ENCODE data around the gene PALM3.
"Not testable (repeated sequence)": the region's sequence is repeated elsewhere in the genome, so short reads cannot be mapped to it uniquely, and the experiment has no call there.

PALM3 gene

DNA sequence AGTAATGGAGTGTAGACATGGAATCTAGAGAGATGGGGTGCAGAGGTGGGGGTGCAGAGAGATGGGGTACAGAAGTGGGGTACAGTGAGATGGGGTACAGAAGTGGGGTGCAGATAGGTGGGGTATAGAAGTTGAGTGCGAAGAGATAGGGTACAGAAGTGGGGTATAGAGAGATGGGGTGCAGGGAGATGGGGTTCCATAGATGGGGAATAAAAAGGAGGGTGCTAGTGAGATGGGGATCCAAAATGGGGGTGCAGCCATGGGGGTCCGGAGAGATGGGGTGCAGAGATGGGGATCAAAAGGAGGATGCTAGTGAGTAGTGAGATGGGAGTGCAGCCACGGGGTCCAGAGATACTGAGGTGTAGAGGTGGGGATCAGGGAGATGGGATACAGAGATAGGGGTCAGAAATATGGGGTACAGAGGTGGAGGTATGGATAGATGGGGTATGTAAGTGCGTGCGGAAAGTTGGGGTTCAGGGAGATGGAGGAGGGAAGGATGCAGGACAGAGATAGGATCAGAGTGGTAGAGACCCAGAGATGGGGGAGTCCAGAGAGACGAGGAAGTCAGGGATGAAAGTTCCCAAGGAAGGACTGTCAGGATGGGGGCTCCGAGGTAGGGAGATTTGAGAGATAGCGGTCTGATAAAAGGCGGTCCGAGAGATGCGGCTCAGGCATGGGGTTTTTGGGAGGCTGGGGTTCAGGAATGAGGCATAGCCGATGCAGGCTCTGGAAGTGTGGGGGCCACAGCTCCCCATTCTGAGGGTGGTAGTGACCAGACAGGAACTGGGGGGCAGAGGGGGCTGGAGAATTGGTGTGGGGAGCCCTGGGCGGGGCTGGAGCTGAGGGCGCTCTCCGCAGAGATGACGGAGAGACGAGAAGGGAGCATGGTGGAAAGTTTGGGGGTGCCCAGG, 3.4 kb downstream of the PALM3 start:
- no peak for DNase-seq

DNA sequence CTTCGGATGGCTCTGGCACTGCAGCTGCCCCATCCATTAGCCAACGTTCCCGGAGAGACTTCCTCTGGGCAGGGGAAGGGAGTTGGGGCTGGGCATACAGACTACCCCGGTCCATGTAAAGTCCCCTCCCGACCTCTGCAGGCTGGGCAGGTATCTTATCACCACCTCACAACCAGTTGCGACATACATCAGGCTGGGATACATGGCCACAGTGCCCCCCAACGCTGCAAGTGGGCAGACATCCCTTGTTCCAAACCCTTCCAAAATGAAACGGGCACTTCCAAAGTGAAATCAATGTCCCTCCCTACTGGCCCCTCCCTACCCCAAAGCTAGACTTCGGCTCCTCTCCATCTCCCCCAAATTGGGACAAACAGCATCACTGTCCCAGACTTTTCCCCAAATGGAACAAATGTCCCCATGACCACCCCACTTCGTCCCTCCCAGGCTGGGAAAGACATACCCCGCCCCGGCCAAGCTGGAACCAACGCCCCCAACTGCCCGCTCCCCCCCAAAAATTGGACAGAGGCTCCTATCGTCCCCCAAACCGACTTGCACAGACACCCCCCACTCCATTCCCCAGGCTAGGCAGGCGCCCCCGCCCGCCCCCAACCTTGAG, 5.0 kb downstream of the PALM3 start:
- DNase-seq = no peak

GRCh38 chr19:14056069-14056666, 5.7 kb downstream of the PALM3 start:
- no peak for DNase-seq

DNA sequence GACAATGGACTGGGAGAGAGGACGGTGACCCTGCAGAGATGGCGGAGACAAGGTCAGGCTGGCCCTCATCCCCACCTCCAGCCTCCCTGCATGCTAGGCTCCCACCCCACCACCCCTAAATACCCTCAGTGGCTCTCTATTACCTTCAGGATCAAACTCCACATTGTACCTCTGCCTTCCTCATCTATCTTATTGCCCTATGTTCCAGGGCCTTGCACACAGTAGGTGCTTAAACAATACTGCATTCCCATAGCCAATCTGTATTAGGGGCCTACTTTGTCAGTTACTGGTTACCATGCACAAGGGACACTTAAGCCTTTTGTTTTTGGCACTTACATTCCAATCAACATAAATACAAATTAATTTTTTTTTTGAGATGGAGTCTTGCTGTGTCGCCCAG, 6.5 kb downstream of the PALM3 start:
- no peak for DNase-seq

- no peak for DNase-seq
These were observed 7.2 kb downstream of the PALM3 start for GRCh38 chr19:14054721-14055120.

GRCh38 chr19:14054099-14054498, 7.8 kb downstream of the PALM3 start:
- no peak for DNase-seq

- no peak for DNase-seq
These were observed 8.4 kb downstream of the PALM3 start for GRCh38 chr19:14053500-14053899.

GRCh38 chr19:14053032-14053431, 8.8 kb downstream of the PALM3 start:
- no peak for DNase-seq

DNA sequence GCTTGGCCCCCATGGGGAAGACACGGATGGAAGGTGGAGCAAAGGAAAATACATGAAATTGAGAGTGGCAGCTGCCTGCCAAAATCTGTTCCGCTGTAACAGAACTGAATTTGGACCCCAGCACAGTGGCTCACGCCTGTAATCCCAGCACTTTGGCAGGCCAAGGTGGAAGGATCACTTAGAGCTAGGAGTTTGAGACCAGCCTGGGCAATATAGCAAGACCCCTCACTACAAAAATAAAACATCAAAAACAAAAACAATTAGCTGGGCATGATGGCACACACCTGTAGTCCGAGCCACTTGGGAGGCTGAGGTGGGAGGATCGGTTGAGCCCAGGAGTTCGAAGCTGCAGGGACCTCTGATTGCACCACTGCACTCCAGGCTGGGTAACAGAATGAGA, 9.4 kb downstream of the PALM3 start:
- DNase-seq = no peak

- DNase-seq = no peak
These were observed 9.9 kb downstream of the PALM3 start for GRCh38 chr19:14051980-14052379.

- not testable (repeated sequence) for DNase-seq
These were observed 10.9 kb downstream of the PALM3 start for GRCh38 chr19:14050961-14051360.

DNA sequence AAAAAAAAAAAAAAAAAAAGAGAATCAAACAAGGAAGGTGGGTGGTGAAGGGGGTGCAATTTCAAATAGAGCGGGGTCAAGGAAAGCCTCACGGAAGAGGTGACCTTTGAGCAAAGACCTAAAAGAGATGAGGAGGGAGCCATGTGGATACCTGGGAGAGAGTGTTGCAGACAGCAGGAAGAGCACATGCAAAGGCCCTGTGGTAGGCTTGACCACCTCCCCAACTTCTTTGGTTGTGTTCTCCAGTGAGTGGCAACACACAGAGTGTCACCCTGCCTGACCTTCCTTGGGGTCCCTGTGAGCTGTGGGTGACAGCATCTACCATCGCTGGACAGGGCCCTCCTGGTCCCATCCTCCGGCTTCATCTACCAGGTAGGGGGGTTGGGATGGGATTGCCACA, 11.4 kb downstream of the PALM3 start:
- DNase-seq = no peak

DNA sequence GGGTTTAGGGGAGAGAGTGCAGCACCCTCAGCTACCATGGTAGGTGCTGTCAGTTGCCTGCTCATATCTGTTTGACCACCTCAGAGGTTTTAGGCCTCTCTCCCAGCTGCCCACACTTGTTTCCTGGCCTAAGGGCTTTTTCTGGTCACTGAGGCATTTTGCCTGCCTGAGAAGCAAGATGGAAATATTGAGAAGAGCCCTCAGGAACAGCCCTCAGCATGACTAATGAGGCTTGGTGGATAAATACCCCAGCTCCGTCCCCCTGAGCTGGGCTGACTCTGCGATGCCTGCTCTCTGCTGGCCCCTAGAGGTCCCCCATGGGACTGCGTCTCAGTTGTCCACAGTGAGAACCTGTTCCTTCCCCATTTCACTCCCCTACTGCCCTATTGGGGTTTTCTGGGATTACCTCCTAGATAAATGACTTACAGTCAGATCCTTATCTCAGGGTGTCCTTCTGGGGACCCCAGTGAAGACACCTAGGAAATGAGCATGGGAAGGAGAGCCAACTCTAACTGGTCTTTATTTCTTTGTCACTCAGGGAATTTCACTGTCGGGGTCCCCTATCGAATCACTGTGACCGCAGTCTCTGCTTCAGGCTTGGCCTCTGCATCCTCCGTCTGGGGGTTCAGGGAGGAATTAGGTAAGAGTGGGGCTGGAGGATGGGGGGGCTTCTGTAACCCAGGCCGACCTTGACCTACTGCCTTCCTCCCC, 13.3 kb downstream of the PALM3 start:
- peak; percentile 84 for DNase-seq

GRCh38 chr19:14047866-14048265, 14.0 kb downstream of the PALM3 start:
- DNase-seq = not testable (repeated sequence)

DNA sequence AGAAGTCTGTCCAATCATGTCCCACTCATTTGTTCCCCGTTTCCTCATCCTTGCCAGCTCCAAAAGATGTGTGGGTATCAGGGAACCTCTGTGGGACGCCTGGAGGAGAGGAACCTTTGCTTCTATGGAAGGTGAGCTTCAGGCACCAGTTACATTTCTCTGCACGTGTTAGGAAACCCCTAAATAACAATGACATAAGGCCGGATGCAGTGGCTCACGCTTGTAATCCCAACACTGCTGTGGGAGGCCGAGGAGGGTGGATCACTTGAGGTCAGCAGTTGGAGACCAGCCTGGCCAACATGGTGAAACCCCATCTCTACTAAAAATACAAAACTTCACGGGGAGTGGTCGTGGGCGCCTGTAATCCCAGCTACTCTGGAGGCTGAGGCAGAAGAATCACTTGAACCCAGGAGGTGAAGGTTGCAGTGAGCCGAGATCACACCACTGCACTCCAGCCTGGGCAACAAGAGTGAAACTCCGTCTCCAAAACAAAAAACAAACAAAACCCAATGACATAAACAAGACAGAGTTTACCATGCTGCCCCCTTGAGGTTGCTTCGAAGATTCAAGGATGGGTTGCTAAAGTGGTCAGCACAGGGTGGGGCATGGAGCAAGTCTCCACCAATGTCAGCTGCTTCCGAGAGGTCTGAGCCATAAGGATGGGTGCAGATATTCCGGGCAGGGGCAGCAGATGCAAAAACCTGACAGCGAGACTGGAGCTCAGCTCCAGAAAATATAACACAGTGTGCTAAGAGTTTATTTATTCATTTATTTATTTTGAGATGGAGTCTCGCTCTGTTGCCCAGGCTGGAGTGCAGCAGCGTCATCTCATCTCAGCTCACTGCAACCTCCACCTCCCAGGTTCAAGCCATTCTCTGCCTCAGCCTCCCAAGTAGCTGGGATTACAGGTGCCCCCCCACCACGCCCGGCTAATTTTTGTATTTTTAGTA, 18.9 kb downstream of the PALM3 start:
- DNase-seq = peak; percentile 34

DNA sequence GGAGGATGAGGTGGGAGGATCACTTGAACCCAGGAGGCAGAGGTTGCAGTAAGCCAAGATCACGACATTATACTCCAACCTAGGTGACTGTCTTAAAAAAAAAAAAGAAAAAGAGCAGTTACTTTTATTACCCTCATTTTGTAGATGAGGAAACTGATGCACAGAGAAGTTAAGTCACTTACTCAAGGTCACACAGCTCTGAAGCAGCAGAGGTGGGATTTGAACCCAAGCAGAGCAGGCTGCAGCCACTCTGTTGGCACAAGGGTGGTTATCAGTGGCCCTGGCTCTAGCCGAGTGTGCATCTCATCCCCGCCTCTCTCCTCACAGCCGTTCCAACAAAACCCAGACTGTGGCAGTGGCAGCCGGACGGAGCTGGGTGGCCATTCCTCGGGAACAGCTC, 22.7 kb downstream of the PALM3 start:
- no peak for DNase-seq

GRCh38 chr19:14035706-14036105, 26.2 kb downstream of the PALM3 start:
- DNase-seq = no peak

DNA sequence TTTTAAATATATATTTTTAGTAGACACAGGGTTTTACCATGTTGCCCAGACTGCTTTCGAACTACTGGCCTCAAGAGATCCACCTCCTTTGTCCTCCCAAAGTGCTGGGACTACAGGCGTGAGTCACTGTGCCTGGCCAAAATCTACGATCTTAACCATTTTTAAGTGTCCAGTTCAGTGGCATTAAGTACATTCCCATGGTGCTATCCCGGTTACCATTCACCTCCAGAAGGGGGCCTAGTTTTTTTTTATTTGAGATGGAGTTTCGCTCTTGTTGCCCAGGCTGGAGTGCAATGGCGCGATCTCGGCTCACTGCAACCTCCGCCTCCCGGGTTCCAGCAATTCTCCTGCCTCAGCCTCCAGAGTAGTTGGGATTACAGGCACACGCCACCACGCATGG, 26.7 kb downstream of the PALM3 start:
- not testable (repeated sequence) for DNase-seq

GRCh38 chr19:14033946-14034345, 27.9 kb downstream of the PALM3 start:
- no peak for DNase-seq

- DNase-seq = peak; percentile 82
These were observed 30.0 kb downstream of the PALM3 start, which contains the start of gene IL27RA for GRCh38 chr19:14031719-14032480. Gene IL27RA (plus strand): TSS chr19:14031762. CDS start chr19:14031873, 111 bp downstream.
